Neural cell (in vitro differentiated cells): Measurements from ENCODE around the gene EFS. TPM values are rescaled to one million over a fixed set of nuclear protein-coding genes. Genes with fewer than 3 reads are reported as not detected.

ENCODE experiments used
- H2AFZ ChIP-seq: fragments of 200-600, 300-800 bp; sonication (generic), shearing (Covaris generic); 2 replicates; pipeline ENCODE4 v1.6.0; 2014; ENCODE audit warnings: low read depth, mild to moderate bottlenecking, antibody characterized with exemption, low read length, moderate library complexity
- H3F3A ChIP-seq: fragments of 200-600 bp; shearing (Covaris generic); 2 replicates; pipeline ENCODE4 v1.6.1; 2016; ENCODE audit warnings: mild to moderate bottlenecking, moderate library complexity, mixed read lengths, antibody characterized with exemption, low read length; ENCODE audit not compliant: insufficient read depth, poor library complexity, severe bottlenecking
- H3K27ac ChIP-seq: fragments of 200-600, 300-800 bp; sonication (generic), shearing (Covaris generic); 2 replicates; pipeline ENCODE4 v1.5.1; 2014; ENCODE audit warnings: mild to moderate bottlenecking, low read length, moderate library complexity
- H3K27me3 ChIP-seq: fragments of 300-800, 200-600 bp; sonication (generic), shearing (Covaris generic); 2 replicates; pipeline ENCODE4 v1.6.0; 2014; ENCODE audit warnings: mild to moderate bottlenecking, low read depth, low read length, moderate library complexity; ENCODE audit not compliant: insufficient read depth
- H3K36me3 ChIP-seq: fragments of 300-800, 200-600 bp; sonication (generic), shearing (Covaris generic); 2 replicates; pipeline ENCODE4 v1.5.1; 2014; ENCODE audit warnings: mild to moderate bottlenecking, antibody characterized with exemption, low read length, moderate library complexity; ENCODE audit not compliant: insufficient read depth
- H3K4me2 ChIP-seq: fragments of 300-800, 200-600 bp; sonication (generic), shearing (Covaris generic); 2 replicates; pipeline ENCODE4 v1.6.0; 2014; ENCODE audit warnings: mild to moderate bottlenecking, low read length
- H3K4me3 ChIP-seq: fragments of 300-800, 200-600 bp; sonication (generic), shearing (Covaris generic); 2 replicates; pipeline ENCODE4 v1.5.1; 2014; ENCODE audit warnings: mild to moderate bottlenecking, low read length, moderate library complexity
- H3K79me2 ChIP-seq: fragments of 200-600 bp; shearing (Covaris generic); replicated peaks from 2 replicates; pipeline ENCODE4 v1.6.0; 2014; ENCODE audit warnings: mild to moderate bottlenecking, low read length, moderate library complexity; ENCODE audit not compliant: insufficient read depth
- H3K9ac ChIP-seq: fragments of 300-800, 200-600 bp; sonication (generic), shearing (Covaris generic); 2 replicates; pipeline ENCODE4 v1.6.1; 2016; ENCODE audit warnings: mild to moderate bottlenecking, low read length, mixed read lengths
- H3K9me2 ChIP-seq: fragments of 200-600 bp; shearing (Covaris generic); 2 replicates; pipeline ENCODE4 v1.6.1; 2016; ENCODE audit warnings: mild to moderate bottlenecking, low read length, mixed read lengths; ENCODE audit not compliant: insufficient read depth
- H3K9me3 ChIP-seq: fragments of 200-600, 300-800 bp; sonication (generic), shearing (Covaris generic); 2 replicates; pipeline ENCODE4 v1.6.1; 2016; ENCODE audit warnings: mild to moderate bottlenecking, mixed run types, low read length, moderate library complexity, mixed read lengths
- H4K20me1 ChIP-seq: fragments of 200-600 bp; shearing (Covaris generic); 2 replicates; pipeline ENCODE4 v1.6.1; 2016; ENCODE audit warnings: mild to moderate bottlenecking, mixed run types; ENCODE audit not compliant: insufficient read depth
- CTCF ChIP-seq: fragments of 450-650 bp; IDR thresholded peaks from 2 replicates; pipeline ENCODE4 v1.5.1; 2014; ENCODE audit warnings: antibody characterized with exemption, mild to moderate bottlenecking, moderate library complexity; ENCODE audit not compliant: poor library complexity, severe bottlenecking
- EP300 ChIP-seq: fragments of 450-650 bp; conservative IDR thresholded peaks from 2 replicates; pipeline ENCODE4 v1.6.1; 2014; ENCODE audit warnings: antibody characterized with exemption, mild to moderate bottlenecking, moderate library complexity; ENCODE audit not compliant: poor library complexity, severe bottlenecking
- EZH2 ChIP-seq: fragments of 200-600, 300-800 bp; shearing (Covaris generic), sonication (generic); IDR thresholded peaks from 2 replicates; pipeline ENCODE4 v1.6.1; 2014; ENCODE audit warnings: antibody characterized with exemption, low read length, borderline replicate concordance, mild to moderate bottlenecking; ENCODE audit not compliant: insufficient read depth, poor library complexity, severe bottlenecking
- MXI1 ChIP-seq: fragments of 450-650 bp; conservative IDR thresholded peaks from 2 replicates; pipeline ENCODE4 v1.6.1; 2014; ENCODE audit warnings: antibody characterized with exemption, mild to moderate bottlenecking; ENCODE audit not compliant: poor library complexity, severe bottlenecking
- POLR2AphosphoS5 ChIP-seq: IDR thresholded peaks from 2 replicates; pipeline ENCODE4 v1.6.1; 2012
- RAD21 ChIP-seq: fragments of 450-650 bp; conservative IDR thresholded peaks from 2 replicates; pipeline ENCODE4 v1.6.1; 2014; ENCODE audit warnings: antibody characterized with exemption, mild to moderate bottlenecking, moderate library complexity
- REST ChIP-seq: IDR thresholded peaks from 2 replicates; pipeline ENCODE4 v1.6.1; 2012; ENCODE audit warnings: borderline replicate concordance
- SMC3 ChIP-seq: fragments of 450-650 bp; conservative IDR thresholded peaks from 2 replicates; pipeline ENCODE4 v1.6.1; 2014; ENCODE audit warnings: antibody characterized with exemption, mild to moderate bottlenecking, moderate library complexity; ENCODE audit not compliant: poor library complexity
- TAF1 ChIP-seq: IDR thresholded peaks from 2 replicates; pipeline ENCODE4 v1.6.1; 2012; ENCODE audit warnings: low read depth
- polyA plus RNA-seq: library from polyadenylated mRNA; depleted of rRNA; stranded (reverse); fragments of >200 nt; gene quantifications from 2 replicates; pipeline ENCODE4 v1.2.3, GENCODE V29; 2014

Gene EFS
- polyA plus RNA-seq, 1 donor from 2014 or later: 0.48 TPM

- Histone ChIP-seq H3K79me2 (no peaks in the 10 kb centered on the region), H3F3A (no peaks in the 10 kb centered on the region), H3K27ac (no peak overlapping the region), H3K4me2 (no peak overlapping the region), H3K9ac (no peak overlapping the region), H3K9me2 (no peaks in the 10 kb centered on the region), H3K36me3 (no peaks in the 10 kb centered on the region), H3K27me3 (no peaks in the 10 kb centered on the region), H3K9me3 (no peaks in the 10 kb centered on the region), H4K20me1 (no peaks in the 10 kb centered on the region), H2AFZ (no peak overlapping the region), H3K4me3 (no peak overlapping the region)
- TF ChIP-seq EZH2 (no peak), TAF1 (no peak), CTCF (no peak), POLR2AphosphoS5 (no peak), RAD21 (no peak), EP300 (no peak), SMC3 (no peak), MXI1 (no peak), REST (no peak)
Observed at GRCh38 chr14:23381871-23382270, 16.9 kb upstream of the EFS start.

- no peak overlapping the region for H3K4me3 ChIP-seq
- no peaks in the 10 kb centered on the region for H3K9me3 ChIP-seq
- TF ChIP-seq REST: no peak
- H4K20me1 ChIP-seq: no peaks in the 10 kb centered on the region
- H3F3A ChIP-seq: no peaks in the 10 kb centered on the region
- H3K27ac ChIP-seq: no peak overlapping the region
- no peak overlapping the region for H2AFZ ChIP-seq
- H3K9ac ChIP-seq: no peak overlapping the region
- no peak overlapping the region for H3K4me2 ChIP-seq
- H3K9me2 ChIP-seq: no peaks in the 10 kb centered on the region
- no peaks in the 10 kb centered on the region for H3K27me3 ChIP-seq
- H3K79me2 ChIP-seq: no peaks in the 10 kb centered on the region
- no peaks in the 10 kb centered on the region for H3K36me3 ChIP-seq
Observed at GRCh38 chr14:23380976-23381375, 16.0 kb upstream of the EFS start.
